G401 (cell line): ENCODE results near the gene KIF3B. TPM values are rescaled to one million over a fixed set of nuclear protein-coding genes. Genes with fewer than 3 reads are reported as not detected.
"Not testable (repeated sequence)": the region's sequence is repeated elsewhere in the genome, so short reads cannot be mapped to it uniquely, and the experiment has no call there.

Experiments
- DNase-seq: peaks from one replicate; pipeline ENCODE4 v3.0.0-alpha.2; 2015; ENCODE audit warnings: low spot score
- in situ Hi-C: cut with HindIII; loops from 2 replicates; pipeline ENCODE4 v1.10.0; 2016; ENCODE audit warnings: low sequenced_read_pairs, mixed read lengths
- total RNA-seq: library from RNA; depleted of rRNA; stranded (reverse); fragments of >200 nt; shearing (Covaris generic); gene quantifications from 2 replicates; pipeline ENCODE4 v1.2.3, GENCODE V29; 2014

The KIF3B gene
- total RNA-seq, 1 experiment from 2014 or later: 19.1 TPM

DNA sequence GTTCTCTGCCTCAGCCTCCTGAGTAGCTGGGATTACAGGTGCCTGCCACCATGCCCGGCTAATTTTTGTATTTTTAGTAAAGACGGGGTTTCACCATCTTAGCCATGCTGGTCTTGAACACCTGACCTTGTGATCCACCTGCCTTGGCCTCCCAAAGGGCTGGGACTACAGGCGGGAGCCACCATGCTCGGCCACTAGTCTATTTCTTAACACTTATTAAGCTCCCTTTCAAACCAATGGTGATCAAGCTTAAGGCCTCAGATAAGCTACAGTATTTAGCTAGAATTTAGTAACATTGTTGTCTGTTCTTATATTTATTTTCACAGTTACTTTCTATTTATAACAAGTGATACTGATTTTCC, 11.8 kb downstream of the KIF3B start:
- in situ Hi-C loops, DNase-seq: not testable (repeated sequence)

DNA sequence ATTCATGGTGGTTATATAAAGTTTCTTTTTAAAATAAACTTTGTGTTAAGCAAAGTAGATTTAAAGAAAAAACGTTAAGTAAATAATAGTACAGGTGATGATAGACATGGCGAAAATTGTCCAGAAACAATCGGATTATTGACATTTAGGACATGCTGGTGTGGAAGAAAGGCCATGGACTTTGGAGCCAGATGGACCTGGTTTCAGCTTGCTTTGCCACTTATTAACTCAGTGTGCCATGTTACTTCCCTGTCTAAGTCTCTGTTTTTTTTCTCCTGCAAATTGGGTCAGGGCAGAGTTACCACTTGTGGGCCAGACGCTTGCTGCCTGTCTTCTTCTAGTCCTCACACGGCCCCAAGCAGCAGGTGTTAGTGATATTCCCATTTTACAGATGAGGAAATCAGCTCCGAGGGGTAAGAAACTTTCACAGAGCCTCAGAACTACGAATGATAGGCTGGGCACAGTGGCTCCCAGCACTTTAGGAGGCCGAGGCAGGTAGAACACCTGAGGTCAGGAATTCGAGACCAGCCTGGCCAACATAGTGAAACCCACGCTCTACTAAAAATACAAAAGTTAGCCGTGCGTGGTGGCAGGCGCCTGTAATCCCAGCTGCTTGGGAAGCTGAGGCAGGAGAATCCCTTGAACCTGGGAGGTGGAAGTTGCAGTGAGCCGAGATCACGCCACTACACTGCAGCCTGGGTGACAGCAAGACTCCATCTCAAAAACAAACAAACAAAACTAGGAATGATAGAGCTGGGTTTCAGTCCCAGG, 12.4 kb downstream of the KIF3B start:
- no peak for DNase-seq

DNA sequence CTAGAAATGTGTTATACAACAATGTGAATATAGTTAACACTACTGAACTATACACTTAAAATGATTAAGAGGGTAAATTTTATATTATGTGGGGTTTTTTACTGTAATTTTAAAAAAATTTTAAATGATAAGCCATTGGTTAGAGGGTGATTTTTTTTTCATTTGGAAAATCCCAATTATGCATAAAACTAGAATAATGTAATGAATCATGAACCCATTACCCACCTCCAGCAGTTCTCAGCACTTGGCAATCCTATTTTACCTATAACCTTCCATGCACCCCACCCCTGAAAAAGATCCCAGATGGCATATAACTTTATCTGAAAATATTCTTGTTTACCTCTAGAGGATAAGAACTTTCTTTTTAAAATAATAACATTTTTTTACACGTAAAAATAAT, 13.7 kb downstream of the KIF3B start:
- DNase-seq: no peak
- in situ Hi-C loops: no loop called here

More for the DNA sequence above, 12.4 kb downstream of the KIF3B start:
- in situ Hi-C loops: no loop called here

DNA sequence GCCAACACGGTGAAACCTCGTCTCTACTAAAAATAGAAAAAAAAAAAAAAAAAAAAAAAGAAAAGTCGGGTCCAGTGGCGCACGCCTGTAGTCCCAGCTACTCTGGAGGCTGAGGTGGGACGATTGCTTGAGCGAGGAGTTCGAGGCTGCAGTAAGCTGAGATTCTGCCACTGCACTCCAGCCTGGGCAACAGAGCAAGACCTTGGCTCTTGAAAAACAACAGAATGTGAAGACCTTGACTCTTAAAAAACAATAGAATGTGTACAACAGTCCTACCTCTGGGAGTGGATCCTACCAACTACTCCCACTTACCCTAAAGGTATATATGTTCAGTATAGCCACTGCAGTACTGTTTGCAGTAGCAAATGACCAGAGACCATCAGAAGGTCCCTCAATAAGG, 15.1 kb downstream of the KIF3B start:
- DNase-seq: no peak
- in situ Hi-C loops: no loop called here

DNA sequence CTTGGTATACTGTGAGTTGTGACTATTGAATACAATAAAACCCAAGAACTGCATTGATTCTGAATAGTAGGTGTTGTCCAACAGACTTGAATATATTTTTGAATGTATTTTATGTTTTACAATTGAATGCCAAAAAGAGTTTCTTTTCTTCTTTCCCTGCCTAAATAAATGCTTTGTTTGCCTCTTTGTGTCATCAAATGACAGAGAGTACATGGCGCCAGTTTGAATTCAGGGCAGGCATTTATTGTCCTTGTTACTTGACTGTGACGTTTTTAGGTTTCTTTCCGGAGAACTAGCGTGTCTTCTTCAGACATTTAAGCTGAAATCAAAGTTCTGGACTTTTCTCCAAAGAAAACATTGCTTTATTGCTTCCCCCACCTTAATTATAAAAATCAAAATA, 16.6 kb downstream of the KIF3B start:
- DNase-seq: no peak
- in situ Hi-C loops: no loop called here

DNA sequence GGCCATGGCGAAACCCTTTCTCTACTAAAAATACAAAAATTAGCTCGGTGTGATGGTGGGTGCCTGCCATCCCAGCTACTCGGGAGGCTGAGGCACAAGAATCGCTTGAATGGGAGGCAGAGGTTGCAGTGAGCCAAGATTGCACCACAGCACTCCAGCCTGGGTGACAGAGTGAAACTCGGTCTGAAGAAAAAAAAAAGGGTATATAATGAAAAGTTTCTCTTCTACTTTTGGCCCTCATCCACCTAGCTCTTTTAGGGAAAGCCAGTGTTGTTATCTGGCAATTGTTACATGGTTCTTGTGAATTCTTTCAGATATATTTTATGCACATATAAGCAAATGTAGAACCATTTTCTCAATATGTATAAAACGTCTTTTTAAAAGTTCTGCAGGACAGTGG, 19.0 kb downstream of the KIF3B start:
- in situ Hi-C loops: no loop called here
- DNase-seq: no peak

DNA sequence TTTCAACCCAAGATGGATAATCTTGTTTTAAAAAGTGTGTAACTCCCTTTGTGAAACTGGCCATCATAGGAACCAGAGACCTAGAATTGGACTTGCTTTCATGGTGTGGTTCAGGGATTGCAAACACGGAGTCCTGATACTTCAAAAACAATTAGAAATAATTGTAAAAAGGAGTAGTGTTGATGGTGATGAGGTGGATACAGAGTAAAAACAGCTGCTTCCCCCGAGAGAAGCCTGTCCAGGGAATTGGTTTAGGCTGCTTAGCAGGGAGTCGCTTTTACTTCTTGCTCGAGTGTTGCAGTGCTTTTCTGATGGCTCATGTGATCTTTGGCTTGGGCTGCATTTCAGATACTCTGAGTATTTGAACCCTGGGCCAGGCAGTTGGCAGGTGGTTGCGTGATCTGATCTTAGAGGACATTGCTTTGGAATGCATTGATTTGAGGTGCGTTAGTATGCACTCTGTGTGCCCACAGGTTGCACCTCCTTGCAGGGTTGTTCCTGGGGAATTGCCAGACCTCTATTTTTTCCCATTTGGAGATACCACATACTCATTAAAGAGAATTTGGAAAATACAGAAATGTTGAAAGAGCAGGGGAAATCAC, 19.5 kb downstream of the KIF3B start:
- in situ Hi-C loops: no loop called here
- no peak for DNase-seq

DNA sequence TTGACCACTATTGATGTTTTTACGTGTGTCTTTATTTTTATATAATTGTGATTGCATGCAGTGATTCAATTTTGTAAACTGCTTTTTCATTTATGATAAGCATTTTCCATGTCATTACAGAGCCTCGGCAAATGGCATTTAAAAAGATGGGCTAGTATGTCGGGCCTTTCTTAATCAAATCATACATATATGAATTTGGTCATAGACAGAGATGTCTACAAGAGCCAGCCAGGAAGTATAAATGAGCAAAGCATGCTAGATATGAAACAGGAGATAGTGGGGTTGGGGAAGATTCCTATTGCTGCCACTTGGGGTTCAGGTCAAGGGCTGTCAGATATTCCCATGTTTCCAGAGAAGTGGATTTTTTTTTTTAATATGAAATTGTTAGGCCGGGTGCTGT, 20.0 kb downstream of the KIF3B start:
- in situ Hi-C loops: no loop called here
- no peak for DNase-seq

DNA sequence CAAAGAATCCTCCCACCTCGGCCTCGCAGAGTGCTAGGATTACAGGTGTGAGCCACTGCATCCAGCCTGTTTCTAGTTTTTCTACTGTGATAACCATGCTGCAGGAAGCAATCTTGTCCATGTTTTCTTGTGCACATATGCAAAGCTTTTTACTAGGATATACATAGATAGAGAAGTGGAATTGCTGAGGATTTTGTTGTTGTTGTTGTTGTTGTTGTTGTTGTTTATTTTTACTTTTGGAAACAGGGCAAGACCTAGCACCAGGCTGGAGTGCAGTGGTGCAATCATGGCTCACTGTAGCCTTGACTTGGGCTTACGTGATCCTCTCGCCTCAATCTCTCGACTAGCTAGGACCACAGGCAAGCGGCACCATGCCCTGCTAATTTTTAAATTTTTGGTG, 23.2 kb downstream of the KIF3B start:
- DNase-seq: no peak
- in situ Hi-C loops: no loop called here

DNA sequence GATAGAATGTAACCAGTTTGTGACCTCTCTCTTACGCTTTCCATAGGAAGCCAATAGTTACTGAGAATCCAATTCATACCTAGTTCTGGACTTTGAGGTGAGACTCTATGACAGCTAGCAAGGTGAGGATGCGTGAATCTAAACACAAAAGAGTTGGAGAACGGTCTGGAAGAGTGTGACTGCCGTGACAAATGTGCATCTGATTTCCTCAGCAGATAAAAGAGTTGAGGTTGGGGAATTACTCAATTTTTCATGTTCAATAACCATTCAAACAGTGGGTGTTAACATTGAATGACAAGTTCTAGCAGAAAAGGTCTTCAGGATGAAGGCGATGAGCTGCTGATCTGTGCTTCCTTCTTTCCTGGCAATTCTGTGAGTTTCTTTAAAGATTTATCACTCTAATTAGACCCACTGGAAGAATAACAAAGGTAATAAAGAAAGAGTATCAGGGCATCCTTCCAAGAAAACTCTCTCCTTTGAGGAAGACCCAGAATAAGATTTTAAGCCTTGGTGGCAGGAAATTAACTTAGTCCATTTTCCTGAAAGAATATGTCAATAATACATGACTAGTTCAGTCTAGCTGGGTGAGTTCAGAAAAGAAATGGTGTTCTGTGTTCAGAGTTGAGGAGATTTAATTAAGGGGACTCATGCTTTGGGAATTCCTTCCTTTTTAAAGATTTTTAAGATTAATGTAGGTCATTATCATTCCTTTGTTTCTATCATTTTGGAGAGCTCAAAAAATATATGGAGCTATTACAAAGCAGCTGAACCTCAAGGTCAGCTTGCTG, 24.5 kb downstream of the KIF3B start:
- no peak for DNase-seq
- in situ Hi-C loops: no loop called here

DNA sequence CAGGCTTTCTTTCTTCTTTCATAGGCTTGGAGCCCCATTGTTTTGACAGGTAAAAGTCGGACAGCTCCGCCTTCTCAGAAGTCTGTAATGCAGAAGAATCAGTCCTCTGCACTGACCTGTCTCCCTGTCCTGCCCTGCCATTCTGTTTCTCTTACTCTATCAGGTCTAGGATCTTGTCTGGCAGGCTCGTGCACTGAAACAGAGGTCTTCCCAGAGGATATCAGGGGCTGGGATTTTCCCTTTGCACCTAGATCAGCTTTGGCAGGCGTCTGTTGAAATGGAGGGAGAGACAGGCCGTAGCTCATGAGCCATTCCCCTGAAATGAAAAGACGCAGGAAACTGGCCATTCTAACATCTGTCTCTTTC, 25.0 kb downstream of the KIF3B start:
- in situ Hi-C loops: no loop called here
- no peak for DNase-seq

DNA sequence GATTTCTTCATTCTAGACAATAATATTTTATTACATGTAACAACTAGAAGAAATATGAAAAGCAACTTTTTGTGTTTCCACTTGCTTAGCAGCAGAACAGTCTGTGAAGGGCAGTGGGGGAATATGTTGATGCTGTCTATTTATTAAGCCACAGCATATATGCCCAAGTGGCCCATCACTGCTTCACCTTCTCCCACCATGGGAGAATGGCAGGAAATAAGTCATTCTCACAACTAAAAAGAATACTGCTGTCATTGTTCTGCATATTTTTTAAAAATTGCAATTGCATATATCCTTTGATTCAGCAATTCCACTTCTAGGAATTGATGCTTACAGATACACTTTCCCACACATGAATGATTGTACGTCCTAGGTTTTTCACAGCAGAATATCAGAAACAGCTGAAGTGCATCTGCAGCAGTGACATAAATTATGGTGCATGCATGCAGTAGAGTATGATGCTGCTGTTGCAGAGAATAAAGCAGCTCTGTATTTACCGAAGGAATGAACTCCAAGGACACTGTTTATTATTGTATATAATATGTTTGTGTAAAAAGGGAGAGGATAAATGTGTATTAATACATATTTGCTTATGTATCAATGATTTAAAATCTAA, 26.8 kb downstream of the KIF3B start:
- in situ Hi-C loops: no loop called here
- no peak for DNase-seq

DNA sequence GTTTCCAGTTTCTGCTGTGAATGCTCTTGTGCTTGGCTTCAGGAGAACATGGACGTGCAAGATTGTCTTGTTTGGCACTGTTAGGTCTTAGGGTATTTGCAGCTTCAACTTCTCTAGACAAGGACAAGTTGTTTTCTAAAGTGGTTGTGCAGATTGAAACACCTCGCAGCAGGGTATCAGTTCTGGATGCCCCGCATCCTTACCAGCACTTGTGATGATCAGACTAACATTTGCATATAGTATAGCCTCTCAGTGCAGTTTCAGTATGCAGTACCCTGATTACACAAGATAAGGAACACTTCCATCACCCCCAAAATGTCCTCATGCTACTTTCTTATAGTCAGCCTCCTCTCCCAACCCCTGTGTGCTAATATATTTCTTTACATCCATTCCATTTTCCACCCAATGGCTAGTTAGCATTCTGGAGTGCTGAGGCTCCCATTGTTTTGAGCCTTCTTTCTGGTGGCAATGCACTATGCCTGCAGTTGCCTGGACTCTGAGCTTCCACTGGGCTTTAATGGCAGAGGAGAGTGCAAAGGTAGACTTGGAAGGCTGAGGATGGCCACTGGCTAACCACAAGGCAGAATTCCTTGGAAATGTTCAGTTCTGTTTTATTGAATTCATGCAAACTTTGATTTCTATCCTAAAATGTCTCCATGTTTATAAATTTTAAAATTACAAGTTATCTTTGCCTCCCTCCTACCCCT, 35.4 kb downstream of the KIF3B start:
- in situ Hi-C loops: no loop called here

DNA sequence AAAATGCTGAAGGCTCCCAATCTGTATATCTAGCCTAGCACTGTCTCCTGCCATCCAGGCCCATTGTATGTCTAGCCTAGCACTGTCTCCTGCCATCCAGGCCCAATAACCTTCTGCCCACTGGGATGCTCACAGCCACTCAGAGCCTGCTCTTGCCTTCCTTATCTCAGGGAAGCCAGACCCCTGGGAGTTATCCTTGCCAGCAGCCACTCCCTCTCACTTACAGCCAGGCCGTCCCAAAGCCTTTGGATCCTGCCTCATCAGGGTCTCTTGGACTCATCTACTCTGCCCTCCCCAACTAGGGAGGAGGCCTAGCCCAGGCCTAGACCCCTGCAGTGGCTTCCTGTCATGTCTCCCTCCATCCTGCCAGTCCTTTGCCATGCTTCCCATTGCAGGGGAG, 37.3 kb downstream of the KIF3B start:
- in situ Hi-C loops: no loop called here
- no peak for DNase-seq

More for the DNA sequence above, 35.4 kb downstream of the KIF3B start:
- DNase-seq: no peak

DNA sequence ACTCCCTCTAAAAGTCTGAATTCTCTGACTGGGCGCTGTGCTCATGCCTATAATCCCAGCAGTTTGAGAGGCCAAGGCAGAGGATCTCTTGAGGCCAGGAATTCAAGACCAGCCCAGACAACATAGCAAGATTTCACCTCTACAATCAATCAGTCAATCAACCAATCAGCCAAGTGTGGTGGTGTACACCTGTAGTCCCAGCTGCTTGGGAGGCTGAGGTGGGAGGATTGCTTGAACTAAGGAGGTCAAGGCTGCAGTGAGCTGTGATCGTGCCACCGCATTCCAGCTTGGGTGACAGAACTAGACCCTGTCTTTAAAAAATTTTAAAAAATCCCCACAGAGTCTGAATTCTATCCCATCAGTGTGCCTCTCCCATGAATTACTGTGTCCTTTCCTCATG, 37.9 kb downstream of the KIF3B start:
- in situ Hi-C loops: no loop called here
- no peak for DNase-seq

DNA sequence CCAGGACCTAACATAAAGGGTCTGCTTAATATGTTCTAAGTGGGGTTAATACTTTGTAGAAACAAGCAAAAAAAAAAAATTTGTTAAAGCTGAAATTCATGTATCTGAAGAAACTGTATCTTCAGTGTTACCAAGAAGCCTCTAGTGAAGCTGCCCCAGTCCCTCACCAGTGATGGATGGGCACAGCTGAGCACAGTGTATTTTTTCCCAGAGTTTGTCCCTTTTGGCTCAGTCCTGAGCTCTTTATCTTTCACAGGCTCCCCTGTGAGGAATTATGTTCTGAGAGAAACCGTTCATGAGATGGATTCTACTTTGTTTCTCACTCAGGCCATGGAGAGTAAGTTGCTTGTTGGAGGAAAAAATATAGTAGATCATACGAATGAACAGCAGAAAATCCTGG, 38.4 kb downstream of the KIF3B start:
- in situ Hi-C loops: no loop called here
- DNase-seq: no peak

DNA sequence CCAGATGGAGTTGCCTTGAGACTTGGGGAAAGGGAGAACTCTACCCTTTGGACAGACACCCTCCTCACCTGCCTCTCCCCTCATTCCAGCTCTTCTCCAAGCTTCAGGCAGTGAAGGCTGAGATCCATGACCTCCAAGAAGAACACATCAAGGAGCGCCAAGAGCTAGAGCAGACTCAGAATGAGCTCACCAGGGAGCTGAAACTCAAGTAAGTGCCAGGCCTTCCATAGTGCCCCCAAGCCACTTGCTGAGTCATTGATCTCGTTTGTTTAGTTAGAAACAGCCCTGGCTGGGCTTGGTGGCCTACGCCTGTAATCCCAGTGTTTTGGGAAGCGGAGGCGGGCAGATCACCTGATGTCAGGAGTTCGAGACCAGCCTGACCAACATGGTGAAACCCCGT, 39.2 kb downstream of the KIF3B start:
- DNase-seq: no peak
- in situ Hi-C loops: no loop called here

DNA sequence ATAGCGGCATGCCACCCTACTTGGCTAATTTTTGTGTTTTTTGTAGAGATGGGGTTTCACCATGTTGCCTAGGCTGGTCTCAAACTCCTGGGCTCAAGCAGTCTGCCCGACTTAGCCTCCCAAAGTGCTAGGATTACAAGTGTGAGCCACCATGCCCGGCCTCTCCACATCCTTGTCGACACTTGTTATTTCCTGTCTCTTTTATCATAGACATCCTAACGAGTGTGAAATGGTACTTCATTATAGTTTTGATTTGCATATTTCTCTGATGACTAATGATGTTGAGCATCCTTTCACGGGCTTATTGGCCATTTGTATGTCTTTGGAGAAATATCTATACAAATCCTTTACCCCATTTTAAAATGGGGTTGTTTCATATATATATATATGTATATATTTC, 41.6 kb downstream of the KIF3B start:
- in situ Hi-C loops: no loop called here
- DNase-seq: no peak

DNA sequence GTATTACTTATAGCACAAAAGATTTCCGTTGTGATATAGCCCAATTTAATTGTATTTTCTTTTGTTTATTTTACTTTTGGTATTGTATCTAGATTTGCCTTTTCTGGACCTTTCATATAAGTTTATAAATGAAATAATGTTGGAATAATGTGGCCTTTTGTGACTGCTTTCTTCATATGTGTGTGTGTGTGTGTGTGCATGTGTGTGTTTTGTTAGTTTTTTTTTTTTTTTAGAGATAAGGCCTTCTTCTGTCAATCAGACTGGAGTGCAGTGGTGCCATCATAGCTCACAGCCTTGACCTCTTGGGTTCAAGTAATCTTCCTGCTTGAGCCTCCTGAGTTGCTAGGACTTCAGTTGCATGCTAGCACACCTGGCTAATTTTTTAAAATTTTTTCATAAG, 42.9 kb downstream of the KIF3B start:
- in situ Hi-C loops: no loop called here

DNA sequence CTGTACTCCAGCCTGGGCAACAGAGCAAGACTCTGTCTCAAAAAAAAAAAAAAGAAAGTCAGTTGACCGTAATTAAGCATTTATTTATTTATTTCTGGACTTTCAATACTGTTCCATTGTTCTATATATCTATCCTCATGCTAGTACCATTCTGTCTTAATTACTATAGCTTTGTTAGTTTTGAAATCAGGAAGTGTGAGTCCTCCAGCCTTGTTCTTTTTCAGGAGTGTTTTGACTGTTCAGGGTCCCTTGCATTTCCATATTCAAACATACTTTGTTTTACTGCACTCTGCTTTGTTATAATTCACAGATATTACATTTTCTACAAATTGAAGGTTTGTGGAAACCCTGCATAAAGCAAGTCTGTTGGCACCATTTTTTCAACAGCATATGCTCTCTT, 43.9 kb downstream of the KIF3B start:
- in situ Hi-C loops: no loop called here
- no peak for DNase-seq

More for the DNA sequence above, 42.9 kb downstream of the KIF3B start:
- no peak for DNase-seq
